ENCODE results near the gene SLC18A3. TPM values are rescaled to one million over a fixed set of nuclear protein-coding genes. Genes with fewer than 3 reads are reported as not detected.

SLC18A3 gene
- not detected for total RNA-seq

DNA sequence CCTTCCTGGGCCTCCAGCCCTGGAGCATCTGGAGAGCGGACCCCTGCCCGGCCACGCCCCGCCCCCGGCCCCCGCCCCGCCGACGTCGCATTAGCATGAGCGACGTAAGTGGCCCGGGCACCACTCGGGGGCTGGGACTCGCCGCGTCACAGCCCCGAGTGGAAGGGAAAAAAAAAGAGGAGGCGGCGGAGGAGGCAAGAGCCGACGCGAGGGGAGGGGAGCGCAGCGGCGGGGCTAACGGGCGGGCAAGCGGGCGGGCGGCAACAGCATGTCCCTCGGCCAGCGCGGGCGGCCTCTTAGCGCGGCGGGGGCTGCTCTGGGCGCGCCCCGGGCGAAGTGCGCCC, at the start of gene SLC18A3:
TSS of gene SLC18A3 (plus strand) at position 197 of the 344 bp plus-strand sequence. CDS start 431 bp downstream, outside the sequence.
- no peaks in the 10 kb centered on the region for H3K36me3 ChIP-seq
- intact Hi-C loops (cut with DNase I) = no loop called here
- WGBS = 1% methylated on average over 36 of the region's 43 CpGs
- no peak within 1 kb of the TSS for H3K27ac ChIP-seq
- H3K9me3 ChIP-seq = no peaks in the 10 kb centered on the region
- TF ChIP-seq POLR2AphosphoS5 (IDR thresholded peaks at IDR 0.05) = no peak
- TF ChIP-seq POLR2A (IDR thresholded peaks at IDR 0.05) = no peak
- TF ChIP-seq, protein P1, sequence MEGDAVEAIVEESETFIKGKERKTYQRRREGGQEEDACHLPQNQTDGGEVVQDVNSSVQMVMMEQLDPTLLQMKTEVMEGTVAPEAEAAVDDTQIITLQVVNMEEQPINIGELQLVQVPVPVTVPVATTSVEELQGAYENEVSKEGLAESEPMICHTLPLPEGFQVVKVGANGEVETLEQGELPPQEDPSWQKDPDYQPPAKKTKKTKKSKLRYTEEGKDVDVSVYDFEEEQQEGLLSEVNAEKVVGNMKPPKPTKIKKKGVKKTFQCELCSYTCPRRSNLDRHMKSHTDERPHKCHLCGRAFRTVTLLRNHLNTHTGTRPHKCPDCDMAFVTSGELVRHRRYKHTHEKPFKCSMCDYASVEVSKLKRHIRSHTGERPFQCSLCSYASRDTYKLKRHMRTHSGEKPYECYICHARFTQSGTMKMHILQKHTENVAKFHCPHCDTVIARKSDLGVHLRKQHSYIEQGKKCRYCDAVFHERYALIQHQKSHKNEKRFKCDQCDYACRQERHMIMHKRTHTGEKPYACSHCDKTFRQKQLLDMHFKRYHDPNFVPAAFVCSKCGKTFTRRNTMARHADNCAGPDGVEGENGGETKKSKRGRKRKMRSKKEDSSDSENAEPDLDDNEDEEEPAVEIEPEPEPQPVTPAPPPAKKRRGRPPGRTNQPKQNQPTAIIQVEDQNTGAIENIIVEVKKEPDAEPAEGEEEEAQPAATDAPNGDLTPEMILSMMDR (IDR thresholded peaks at IDR 0.05) = no peak
- no peak for DNase-seq (ENCODE audit: low spot score)
- peaks cover 56% of the 10 kb centered on the region for H3K27me3 ChIP-seq (replicated peaks; ENCODE audit: insufficient read depth)
- peak within 1 kb of the TSS; percentile 1 to 20 for H3K4me3 ChIP-seq
- no peaks in the 10 kb centered on the region for H3K4me1 ChIP-seq (replicated peaks)

DNA sequence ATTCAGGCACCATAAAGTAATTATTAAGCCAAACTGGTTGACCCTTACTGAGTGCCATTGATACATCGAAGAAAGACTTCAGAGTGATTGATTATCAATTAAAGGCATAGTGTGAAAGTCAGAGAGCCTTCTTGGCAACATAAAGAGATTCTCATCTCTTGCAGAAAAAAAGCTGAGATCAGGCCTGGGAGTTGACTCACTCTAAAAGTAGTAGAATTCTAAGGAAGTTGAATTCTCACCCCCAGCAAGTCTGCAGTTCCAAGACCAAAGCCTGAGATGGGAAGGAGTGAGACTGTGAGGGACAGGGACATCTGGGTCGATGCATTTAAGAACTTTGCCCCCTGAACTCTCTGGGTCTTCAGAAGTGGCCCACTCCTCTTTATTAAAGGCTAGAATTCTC, 49.6 kb upstream of the SLC18A3 start:
- TF ChIP-seq POLR2AphosphoS5 (IDR thresholded peaks at IDR 0.05) (no peak), POLR2A (IDR thresholded peaks at IDR 0.05) (no peak)
- TF ChIP-seq, protein P1 (IDR thresholded peaks at IDR 0.05) = no peak
- Histone ChIP-seq H3K36me3 (no peaks in the 10 kb centered on the region), H3K27me3 (replicated peaks; ENCODE audit: insufficient read depth) (peaks cover 1% of the 10 kb centered on the region), H3K4me1 (replicated peaks) (no peaks in the 10 kb centered on the region), H3K27ac (no peak overlapping the region), H3K9me3 (no peaks in the 10 kb centered on the region), H3K4me3 (no peak overlapping the region)
- intact Hi-C loops (cut with DNase I) = no loop called here
- WGBS = 38% methylated on average over 2 of the region's 2 CpGs
- no peak for DNase-seq (ENCODE audit: low spot score)

DNA sequence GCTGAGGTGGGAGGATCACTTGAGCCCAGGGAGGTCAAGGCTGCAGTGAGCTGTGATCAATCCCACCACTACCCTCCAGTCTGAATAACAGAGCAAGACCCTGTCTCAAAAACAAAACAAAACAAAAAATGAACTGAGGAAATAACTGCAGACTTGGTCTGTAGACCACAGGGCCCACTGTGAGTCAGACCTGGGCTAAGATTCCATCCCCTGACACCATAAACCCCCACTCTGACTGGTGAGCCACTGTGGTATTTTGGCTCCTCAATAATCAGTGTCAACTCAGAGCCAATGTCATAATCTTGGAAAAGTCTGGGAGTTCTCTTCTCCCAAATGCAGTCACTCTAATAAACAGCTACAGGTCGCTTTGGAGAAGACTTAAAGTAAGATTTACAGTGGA, 47.2 kb upstream of the SLC18A3 start:
- intact Hi-C loops (cut with DNase I) = no loop called here
- 62% methylated on average over 1 of the region's 1 CpG for WGBS

DNA sequence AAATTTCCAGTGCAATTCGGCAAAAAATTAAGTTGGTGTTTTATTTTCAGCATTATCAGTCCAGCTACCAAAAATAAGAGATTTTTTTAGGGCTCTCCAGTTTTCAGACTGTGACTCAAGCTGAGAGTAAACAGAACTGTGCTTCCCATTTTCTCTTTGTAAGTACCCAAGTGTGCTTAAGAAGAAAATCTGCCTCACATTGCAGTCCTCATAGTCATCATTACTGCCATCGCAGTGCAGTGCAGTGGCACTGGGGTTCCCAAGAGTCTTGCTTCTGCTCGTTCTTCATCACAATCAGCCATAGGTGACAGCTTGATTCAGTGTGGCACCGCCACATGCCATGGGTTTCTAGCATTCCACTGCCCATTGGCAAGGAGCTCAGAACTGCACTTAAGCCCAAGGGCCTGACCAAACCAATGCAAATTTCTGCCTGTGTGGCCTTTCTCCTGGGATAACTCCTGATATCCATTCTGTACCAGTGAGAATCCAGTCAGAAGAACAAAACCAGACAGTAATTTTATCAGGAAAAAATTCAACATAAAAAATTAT, 45.6 kb upstream of the SLC18A3 start:
- H3K9me3 ChIP-seq = no peaks in the 10 kb centered on the region
- intact Hi-C loops (cut with DNase I) = no loop called here
- 86% methylated on average over 4 of the region's 4 CpGs for WGBS
- H3K27ac ChIP-seq = no peak overlapping the region
- no peak overlapping the region for H3K4me3 ChIP-seq
- no peaks in the 10 kb centered on the region for H3K36me3 ChIP-seq
- no peak for TF ChIP-seq POLR2A (IDR thresholded peaks at IDR 0.05)
- TF ChIP-seq POLR2AphosphoS5 (IDR thresholded peaks at IDR 0.05) = no peak
- TF ChIP-seq, protein P1 (IDR thresholded peaks at IDR 0.05) = no peak
- H3K4me1 ChIP-seq (replicated peaks) = no peaks in the 10 kb centered on the region
- peaks cover 1% of the 10 kb centered on the region for H3K27me3 ChIP-seq (replicated peaks; ENCODE audit: insufficient read depth)
- no peak for DNase-seq (ENCODE audit: low spot score)

More for the DNA sequence above, 47.2 kb upstream of the SLC18A3 start:
- Histone ChIP-seq H3K9me3 (no peaks in the 10 kb centered on the region), H3K27me3 (replicated peaks; ENCODE audit: insufficient read depth) (peaks cover 1% of the 10 kb centered on the region), H3K4me3 (no peak overlapping the region), H3K4me1 (replicated peaks) (no peaks in the 10 kb centered on the region), H3K27ac (no peak overlapping the region), H3K36me3 (no peaks in the 10 kb centered on the region)
- no peak for DNase-seq (ENCODE audit: low spot score)
- TF ChIP-seq POLR2A (IDR thresholded peaks at IDR 0.05) = no peak
- TF ChIP-seq, protein P1 (IDR thresholded peaks at IDR 0.05) = no peak
- TF ChIP-seq POLR2AphosphoS5 (IDR thresholded peaks at IDR 0.05) = no peak

DNA sequence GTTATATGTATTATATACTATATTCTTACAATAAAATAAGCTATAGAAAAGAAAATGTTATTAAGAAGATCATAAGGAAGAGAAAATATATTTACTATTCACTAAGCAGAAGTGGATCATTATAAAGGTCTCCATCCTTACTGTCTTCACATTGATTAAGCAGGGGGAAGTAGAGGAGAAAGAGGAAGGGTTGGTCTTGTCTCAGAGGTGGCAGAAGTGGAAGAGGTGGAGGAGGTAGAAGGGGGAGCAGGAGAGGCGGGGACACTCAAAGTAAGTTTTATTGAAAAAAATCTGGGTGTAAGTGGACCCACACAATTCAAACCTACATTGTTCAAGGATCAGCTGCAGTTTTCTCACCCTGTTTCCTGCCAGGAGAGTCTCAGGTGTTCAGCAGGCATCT, 42.3 kb upstream of the SLC18A3 start:
- no peak for DNase-seq (ENCODE audit: low spot score)
- H3K27ac ChIP-seq = no peak overlapping the region
- no peaks in the 10 kb centered on the region for H3K36me3 ChIP-seq
- H3K4me1 ChIP-seq (replicated peaks) = no peaks in the 10 kb centered on the region
- no peak overlapping the region for H3K4me3 ChIP-seq
- H3K27me3 ChIP-seq (replicated peaks; ENCODE audit: insufficient read depth) = no peaks in the 10 kb centered on the region
- TF ChIP-seq POLR2A (IDR thresholded peaks at IDR 0.05) (no peak), POLR2AphosphoS5 (IDR thresholded peaks at IDR 0.05) (no peak)
- TF ChIP-seq, protein P1 (IDR thresholded peaks at IDR 0.05) = no peak
- no peaks in the 10 kb centered on the region for H3K9me3 ChIP-seq
- WGBS = 71% methylated on average over 1 of the region's 1 CpG
- intact Hi-C loops (cut with DNase I) = no loop called here
